GM19043 (cell line): ENCODE data around the gene TRABD2B.

Experiments used
- ATAC-seq: cut with Tn5 transposase; IDR thresholded peaks from one replicate; pipeline ENCODE4 v1.9.1; 2021; ENCODE audit warnings: low read depth; ENCODE audit not compliant: unreplicated experiment

Gene TRABD2B

DNA sequence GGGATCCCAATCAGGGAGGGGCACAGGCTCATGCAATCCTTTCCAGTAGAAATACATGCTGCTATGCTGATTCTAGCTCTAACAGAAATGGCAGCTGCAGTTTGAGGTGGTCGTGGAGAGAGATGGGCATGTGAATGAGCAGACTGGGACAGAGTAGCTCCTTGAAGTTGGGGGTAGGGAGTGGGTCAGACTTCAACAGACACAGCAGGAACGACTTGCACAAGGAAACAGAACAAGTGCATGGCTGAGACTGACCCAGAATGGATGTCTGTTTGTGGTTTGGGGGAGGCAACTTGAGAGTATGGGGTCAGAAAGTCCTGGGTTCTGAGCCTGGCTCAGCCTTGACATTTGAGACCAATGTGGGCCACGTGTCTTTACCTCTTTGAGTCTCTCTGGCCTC, 25.1 kb upstream of the TRABD2B start:
- no peak for ATAC-seq

DNA sequence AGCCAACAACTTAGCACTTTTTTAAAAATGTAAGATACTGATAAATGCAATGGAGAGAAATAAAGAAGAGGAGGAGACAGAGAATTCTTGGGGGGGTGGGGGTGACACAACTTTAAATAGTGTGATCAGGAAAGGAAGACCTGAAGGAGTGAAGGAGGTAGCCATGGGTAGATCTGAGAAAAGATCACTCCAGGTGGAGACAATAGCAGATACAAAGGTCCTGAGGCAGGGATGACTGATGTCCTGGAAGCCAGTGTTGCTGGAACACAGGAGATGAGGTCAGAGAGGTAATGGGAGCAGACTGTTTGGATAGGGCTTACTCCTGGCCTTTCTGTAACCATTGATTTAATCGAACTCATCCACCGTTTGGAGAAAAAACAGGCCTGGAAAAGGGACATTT, 24.6 kb upstream of the TRABD2B start:
- ATAC-seq, result no peak

DNA sequence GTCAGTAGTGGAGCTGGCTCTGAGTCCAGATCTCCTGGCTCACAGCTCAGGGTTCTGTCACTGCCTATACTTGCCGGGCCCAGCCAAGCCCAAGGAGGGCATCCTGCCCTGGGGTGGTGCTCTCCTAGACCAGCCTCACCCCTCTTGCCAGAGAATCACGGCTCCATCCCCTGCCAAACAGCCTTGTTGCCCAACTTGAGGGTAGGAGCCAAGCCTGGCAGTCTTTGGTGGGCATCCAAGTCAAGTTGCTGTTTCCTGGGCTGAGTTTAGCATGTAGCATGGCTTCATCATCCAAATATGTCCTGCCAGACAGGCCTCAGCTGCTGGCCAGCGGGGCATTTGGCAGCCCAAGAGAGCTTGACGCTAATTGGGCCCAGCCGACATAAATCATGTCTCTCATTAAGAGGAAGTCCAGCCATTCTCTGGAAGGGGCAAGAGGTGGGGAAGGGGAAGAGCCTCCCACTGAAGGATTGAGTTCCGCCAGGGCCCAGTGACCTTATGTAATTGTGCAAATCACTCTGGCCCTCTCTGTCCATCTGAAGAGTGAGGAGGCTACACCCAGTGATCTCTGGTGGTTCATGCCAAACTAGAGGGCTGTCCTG, 22.6 kb upstream of the TRABD2B start:
- ATAC-seq, result no peak

DNA sequence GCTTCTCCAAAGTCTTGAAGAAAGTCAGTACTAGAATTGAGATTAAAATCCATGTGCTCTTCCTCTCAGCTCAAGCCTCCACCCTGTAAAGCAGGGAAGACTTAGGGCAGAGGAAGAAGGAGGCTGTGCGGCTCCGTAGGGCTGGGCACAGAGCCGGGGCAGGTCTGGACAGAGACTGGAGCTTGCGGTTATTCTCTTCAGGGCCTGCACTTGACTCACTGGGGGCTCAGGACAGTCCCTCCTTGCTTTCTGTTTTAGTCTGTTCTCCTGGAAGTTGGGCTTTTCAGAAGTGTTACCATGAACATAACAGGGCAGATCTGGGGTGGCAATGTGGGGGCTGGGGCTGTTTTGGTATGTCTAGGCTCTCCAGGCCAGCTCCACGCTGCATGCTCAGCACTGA, 21.6 kb upstream of the TRABD2B start:
- ATAC-seq, result no peak

DNA sequence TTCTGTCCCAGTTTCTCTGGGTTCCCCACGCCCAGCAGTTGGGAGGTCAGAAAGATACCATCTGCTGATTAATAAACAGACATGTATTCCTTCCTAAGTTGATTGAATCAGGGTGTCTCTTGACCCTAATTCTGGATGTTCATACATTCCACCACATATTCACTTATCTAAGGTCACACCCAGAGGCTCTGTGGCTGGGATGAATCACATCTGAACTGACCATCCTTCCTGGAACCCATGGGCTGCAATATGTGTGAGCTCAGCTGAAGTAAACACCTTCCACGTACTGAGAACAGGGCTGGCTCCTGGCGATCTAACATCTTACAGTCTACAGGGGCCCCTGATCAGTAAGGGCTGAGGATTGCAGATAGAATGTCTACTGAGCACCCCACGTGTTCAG, 20.5 kb upstream of the TRABD2B start:
- no peak for ATAC-seq

DNA sequence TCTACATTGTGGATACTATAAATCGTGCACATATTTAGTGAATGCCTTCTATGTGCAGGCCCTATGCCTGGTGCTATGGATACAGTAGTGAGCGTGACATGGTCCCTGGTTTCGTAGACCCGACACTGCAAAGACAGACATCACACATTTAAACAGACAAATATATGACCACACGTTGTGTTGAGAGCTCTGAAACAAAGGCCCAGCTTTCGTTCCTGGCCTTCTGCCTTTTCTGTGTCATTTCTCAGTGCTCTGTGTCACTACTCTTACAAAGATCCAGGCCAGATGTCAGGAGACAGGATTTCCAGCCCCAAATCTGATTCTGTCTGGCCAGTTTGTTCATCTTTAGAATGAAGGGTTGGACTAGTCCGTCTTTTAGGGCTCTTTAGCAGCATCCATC, 19.3 kb upstream of the TRABD2B start:
- ATAC-seq, result no peak

DNA sequence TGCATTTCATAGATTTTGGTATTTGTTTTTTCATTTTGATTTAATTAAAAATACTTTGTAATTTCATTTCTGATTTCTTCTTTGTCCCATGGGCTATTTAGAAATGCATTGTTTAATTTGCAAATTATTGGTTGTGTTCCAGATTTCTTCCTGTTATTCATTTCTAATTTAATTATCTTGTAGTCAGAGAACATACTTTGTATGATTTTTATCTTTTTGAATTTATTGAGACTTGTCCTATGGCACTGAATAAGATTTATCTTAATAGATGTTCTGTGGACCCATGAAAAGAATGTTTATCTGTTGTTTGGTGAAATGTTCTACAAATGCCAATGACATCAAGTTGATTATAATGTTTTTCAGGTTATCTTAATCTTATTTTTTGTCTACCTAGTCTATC, 16.1 kb upstream of the TRABD2B start:
- no peak for ATAC-seq

DNA sequence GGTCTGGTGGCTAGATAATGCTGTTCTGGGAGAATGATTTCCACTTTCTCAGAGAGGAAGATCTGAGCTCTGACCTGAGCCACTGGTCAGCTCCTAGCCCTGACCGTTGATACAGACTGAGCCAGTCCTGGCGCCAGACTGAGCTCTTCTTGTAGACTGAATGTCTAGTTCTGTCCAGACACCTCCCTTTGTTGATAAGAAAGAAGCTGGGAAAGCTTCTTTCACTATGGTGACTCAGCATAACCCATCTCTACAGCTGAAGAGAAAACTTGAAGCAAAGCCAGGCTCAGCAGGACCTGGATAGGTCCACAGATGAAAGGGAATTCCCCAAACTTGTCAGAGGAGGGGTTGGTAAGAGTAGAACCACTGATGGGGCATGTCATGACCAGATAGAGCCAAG, 9.9 kb upstream of the TRABD2B start:
- ATAC-seq, result no peak

DNA sequence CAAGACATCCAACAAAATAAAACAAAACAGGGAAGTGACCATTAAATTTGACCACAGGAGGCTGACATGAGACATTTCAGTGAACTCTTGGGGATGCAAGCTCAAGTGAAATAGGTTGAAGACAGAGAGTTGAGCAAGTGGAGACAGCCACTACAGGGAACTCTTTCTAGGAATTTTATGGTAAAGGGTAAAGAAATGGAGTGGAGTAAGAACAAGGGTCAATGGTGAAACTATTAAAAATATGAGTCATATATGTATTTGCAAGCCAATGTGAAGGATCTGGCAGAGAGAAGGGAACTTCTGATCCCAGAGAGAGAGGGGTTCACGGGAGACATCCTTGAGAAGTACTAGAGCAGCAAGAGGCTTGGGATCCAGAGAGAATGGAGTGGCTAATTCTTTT, 9.1 kb upstream of the TRABD2B start:
- ATAC-seq, result no peak

DNA sequence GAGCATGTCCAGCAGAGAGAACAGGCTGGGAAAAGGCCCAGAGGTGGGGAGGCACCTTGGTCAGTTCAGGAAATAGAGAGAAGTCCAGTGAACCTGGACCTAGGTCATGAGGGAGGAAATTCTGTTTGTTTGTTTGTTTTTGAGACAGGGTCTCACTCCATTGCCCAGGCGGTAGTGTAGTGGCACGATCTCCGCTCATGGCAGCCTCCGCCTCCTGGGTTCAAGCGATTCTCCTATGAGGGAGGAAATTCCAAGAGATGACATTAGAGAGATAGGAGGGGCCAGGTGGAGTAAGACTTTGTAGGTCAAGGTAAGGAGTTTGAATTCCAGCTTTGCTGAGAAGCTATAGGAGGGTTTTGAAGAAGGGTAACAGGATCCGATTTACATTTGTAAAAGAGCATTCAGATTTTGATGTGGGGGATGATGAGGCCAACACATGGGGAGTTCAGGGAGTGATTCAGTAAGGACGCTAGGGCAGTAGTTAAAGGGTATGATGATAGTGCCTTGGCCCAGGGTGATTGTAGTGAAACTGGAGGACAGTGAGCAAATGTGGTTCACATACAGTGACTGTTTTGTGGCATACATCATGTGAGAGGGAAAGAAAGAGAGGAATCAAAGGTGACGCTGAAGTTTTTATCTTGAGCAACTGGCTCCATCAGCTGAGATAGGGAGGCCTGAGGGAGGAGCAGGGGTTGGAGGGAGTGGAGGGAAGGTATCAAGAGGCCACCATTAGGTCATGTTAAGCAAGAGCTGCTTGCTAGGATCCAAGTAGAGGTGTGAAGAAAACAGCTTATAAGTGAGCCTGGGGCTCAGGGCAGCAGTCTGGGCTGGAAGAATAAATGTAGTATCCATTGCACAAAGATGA, 8.3 kb upstream of the TRABD2B start:
- ATAC-seq, result no peak

DNA sequence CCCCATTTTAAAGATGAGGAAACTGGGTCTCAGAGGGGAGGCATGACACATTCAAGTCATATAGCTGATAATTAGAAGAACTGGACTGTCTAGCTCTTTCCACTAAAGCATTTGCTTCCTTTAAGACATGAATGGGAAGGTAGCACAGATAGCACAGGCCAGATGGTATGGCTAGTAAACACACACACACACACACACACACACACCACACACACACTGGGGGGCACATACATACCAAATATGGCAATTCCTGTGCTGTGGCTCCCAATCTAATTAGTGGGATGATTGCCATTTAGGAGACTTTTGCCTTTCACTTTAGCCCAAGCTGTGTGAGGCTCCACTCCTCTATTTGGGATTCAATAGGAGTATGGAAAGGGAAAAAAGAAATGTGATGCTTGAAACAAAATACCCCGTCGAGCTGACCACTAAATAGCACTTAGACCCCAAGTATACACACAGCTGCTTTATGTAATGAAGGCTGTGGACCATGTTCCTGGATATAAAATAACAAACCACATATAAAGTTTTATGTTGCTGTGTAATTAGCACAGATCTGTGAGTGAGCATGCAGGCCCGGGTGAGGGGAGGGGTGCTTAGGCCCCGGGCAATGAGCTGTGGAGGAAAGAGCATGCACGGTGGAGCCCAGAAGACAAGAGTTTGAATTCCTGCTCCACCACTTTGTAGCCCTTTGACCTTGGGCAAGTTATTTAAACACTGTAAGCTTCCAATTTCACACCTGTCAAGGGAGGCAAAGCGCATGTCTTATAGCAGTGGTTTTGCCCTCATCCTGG, 6.8 kb upstream of the TRABD2B start:
- no peak for ATAC-seq

DNA sequence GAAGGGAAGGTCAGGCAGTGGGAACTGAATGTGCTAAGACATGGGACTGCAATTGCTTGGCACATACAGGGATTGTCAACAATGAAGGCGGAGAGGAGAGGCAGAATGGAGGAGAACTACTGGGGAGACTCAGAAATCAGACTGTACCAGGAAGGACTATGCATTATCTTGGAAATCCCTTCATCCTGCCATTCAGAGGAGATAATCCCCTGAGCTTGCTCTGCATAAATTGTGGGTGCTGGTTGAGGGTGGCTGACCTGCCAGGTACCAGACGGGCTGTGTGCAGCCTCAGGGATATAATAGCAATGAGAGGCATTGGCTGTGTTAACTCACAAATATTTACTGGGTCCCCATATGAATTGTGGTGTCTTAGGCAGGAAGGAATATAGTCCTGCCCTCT, 5.0 kb upstream of the TRABD2B start:
- ATAC-seq, result no peak

DNA sequence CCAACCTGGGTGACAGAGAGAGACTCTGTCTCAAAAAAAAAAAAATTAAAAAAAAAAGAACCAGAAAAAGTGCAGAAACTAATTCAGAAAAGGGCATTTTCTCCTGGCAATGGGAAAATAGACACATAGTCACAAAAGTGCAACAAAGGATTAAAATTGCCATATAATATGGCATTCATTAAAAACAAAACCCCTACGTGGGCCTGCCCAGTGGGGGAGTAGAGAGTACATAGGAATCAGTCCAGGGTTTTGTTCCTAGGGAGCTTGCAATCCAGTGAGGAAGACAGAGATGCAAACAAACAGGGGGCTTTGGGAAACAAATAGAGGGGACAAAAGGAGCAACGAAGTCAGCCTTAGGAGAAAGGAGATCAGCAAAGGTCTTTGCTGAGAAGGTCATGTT, 4.5 kb upstream of the TRABD2B start:
- ATAC-seq, result no peak

DNA sequence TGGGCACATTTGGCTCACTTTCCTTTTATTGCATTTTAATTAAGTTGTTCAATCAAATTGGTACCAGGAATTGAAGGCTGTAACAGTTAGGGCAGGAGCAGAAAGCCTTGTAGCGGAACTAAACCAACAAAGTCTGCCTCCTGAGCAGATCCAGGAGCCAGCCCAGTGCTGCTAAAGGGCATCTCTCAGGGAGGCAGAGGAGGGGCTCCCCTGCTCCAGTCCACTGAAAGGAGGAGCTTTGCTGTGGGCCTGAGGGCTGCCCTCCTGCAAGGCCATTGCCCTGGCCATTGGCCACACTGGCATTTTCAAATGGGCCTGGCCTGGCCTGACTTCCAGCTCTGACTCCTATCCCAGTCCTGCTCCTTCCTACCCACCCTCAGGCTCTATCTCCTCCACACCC, 3.7 kb upstream of the TRABD2B start:
- ATAC-seq, result no peak

DNA sequence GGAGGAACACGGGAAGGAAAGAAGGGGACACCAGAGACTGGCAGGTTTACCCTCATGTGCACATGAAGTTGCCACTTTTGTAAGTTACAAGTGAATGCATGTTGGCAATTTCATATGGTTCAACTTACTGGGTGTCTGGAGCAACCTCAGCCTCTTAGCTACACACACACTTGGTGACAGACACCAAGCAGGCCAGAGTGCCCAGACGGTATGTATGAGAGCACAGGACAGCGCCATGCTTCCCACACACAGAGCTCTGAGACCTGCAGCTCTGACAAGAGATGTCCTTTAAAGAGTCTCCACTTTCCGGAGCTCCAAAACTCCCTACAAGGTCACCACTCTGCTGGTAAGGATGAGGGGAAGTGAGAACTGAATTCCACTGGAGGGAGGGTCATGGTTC, 1.9 kb upstream of the TRABD2B start:
- ATAC-seq, result no peak

DNA sequence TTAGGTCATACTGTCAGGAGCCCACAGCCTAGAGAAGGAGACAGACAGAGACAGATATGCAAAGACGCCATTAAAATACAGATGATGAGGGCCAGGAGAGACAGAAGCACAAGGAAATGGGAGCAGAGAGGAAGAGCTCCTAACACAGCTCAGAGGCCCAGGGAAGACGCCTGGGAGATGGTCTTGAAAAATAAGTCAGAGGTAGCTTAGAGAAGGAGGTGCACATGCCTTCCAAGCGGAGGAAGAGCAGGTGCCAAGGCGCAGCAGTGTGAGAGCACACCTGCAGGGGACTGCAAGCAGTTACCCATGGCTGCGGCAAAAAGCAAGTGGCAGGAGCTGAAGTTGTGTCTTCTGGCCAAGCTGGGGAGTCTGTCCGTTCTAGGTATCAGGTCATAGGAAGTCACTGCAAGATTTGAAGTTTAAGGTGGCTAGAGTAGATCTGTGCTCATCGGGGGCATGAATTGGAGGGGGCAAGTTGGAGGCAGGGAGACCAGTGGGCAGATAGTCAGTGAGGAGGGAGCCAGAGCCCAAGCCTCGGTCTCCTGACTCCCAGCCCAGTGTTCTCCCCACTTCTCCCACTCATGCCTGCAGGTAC, 1.3 kb upstream of the TRABD2B start:
- ATAC-seq, result no peak

DNA sequence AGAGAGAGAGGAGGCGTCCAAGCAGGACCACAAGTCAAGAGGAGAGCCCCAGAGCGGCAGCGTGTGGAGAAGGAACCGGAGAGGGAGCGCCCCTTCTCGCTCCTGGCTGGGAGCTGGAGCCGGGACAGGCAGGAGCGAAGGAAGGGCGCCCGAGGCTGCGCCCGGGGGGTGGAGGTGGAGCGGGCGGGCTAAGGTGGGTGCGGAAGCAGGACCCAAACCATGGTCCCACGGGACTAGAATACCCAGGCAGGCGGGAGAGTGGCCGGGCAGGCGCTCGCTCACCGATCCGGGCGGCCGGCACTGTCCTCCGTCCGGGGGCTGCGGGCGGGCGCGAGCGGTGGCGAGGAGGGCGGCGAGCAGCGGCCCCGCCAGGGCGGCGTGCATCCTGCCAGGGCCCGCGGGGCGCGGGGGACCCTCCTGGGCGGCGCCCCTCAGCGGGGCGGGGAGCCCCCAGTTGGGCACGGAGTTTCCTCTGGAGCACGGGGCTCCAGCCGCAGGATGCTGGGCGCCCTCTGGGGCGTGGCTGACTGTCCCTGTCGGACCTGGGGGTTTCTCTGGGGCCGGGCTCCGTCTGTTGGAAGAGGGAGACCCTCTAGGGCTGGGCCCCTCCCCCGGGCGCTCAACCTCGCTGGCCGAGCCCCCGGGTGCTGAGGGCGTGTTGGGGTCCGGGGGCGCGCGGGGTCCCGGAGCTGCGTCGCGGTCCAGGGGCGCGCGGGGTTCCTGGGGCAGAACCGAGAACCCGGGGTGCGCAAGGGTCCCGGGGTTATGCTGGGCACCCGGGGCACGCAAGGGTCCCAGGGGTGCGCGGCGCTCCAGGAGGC, 569 bp downstream of the TRABD2B start:
- no peak for ATAC-seq

DNA sequence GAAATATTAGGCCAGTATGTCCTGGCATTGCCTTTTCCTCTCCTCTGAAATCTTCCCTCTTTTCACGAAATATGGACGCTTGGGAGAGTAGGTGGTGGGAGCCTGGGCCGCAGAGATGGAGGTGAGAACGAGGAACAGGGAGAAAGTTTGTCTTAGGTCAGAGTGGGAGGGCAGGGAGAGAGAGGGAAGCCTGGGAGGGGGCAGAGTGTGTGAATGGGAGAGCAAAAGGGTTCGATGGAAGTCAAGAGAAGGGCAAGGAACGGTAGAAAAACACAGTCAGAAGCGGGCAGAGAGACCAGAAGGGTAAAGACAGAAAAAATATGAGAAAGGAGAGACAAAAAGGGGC, 1.2 kb downstream of the TRABD2B start:
- no peak for ATAC-seq

DNA sequence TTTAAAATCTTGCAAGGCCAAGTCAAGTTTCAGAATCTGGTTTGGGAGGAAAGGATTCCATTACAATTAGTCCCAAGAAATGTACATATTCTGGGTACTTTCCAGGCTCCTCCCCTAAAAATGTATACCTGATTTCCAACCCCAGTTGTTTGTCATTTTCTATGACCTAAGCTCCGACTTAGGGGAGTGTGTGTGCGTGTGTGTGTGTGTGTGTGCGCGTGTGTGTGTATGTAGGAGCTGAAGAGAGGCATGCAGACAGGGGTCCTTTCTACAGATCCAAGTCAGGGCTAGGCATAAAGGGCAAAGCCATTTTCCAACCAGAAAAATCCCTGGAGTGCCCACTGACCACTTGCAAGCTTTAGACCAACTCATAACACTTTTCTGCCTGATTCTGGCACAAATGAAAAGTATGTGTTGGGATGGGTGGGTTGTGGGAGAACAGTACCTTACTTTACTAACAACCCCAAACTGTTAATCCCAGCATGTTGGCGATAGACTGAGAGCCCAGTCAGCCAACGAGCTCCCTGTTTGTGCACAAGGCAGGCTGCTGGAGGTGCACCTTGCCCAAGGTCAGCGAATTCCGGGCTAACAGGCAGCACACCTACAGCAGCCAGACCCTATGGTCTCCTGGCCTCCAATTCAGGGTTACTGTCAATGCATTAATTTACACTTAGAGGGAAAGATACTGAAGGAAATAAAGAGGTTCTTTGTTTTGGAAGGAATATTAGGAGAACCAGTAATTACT, 1.7 kb downstream of the TRABD2B start:
- ATAC-seq, result no peak
